ENCODE measurements around the gene UBE2L3. TPM values are rescaled to one million over a fixed set of nuclear protein-coding genes. Genes with fewer than 3 reads are reported as not detected.

UBE2L3 gene
- total RNA-seq, 1 donor from 2014 or later: 42.7 TPM

DNA sequence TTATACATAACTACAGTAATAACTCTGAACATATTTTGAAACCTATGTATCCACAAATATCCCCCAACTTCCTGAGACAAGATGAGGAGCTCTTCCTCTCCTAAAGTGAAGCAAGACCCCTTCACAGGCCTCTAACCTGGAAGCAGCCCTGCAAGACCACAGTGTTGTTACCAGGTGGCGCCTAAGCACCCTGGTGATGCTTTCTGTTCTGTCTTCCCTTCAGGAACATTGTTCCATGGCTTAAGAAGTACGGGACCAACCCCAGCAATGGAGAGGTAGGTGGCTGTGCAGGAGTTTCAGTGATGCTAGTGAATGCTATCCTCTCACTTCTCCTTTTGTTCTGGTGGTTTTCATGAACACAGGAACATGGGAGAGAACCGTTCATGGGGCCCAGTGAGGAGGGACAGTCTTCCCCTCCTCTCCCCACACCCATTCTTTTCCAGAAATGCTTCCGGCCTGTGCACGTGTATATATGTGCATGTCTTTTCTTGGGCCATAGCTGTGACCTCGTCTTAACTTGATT, 104.7 kb downstream of the UBE2L3 start:
- no peak for DNase-seq (ENCODE audit: low spot score)

Other genes starting within 250 kb of the UBE2L3 start
- not detected for gene RIMBP3B, start 184.0 kb upstream of the UBE2L3 start, total RNA-seq
- gene HIC2, start 150.3 kb upstream of the UBE2L3 start, total RNA-seq: 4.0 TPM
- gene TMEM191C, start 100.3 kb upstream of the UBE2L3 start, total RNA-seq: 0.31 TPM
- gene RIMBP3C, start 16.3 kb upstream of the UBE2L3 start, total RNA-seq: 0.29 TPM
- 27.2 TPM for gene YDJC, start 62.3 kb downstream of the UBE2L3 start, total RNA-seq
- 0.57 TPM for gene CCDC116, start 65.0 kb downstream of the UBE2L3 start, total RNA-seq
- 28.1 TPM for gene SDF2L1, start 74.6 kb downstream of the UBE2L3 start, total RNA-seq
- gene PPIL2, start 98.3 kb downstream of the UBE2L3 start, total RNA-seq: 62.9 TPM
- 1.7 TPM for gene YPEL1, start 168.1 kb downstream of the UBE2L3 start, total RNA-seq